Glutamatergic neuron (in vitro differentiated cells): ENCODE results near the gene SIN3B. TPM values are rescaled to one million over a fixed set of nuclear protein-coding genes. Genes with fewer than 3 reads are reported as not detected.
"Not testable (repeated sequence)": the region's sequence is repeated elsewhere in the genome, so short reads cannot be mapped to it uniquely, and the experiment has no call there.

Experiments used
- DNase-seq: peaks from one replicate; pipeline ENCODE4 v3.0.0; 2022
- H3K27ac Mint-ChIP-seq: one replicate; pipeline ENCODE4 v1.8.0; 2020; ENCODE audit warnings: mild to moderate bottlenecking, mixed read lengths, inconsistent platforms; ENCODE audit not compliant: unreplicated experiment
- H3K27me3 Mint-ChIP-seq: one replicate; pipeline ENCODE4 v1.8.0; 2020; ENCODE audit warnings: mild to moderate bottlenecking, moderate library complexity, mixed read lengths, inconsistent platforms; ENCODE audit not compliant: unreplicated experiment
- H3K36me3 Mint-ChIP-seq: one replicate; pipeline ENCODE4 v1.8.0; 2020; ENCODE audit warnings: mild to moderate bottlenecking, mixed read lengths, inconsistent platforms; ENCODE audit not compliant: unreplicated experiment
- H3K4me1 Mint-ChIP-seq: one replicate; pipeline ENCODE4 v1.8.0; 2020; ENCODE audit warnings: mild to moderate bottlenecking, low read depth, mixed read lengths, inconsistent platforms; ENCODE audit not compliant: unreplicated experiment
- H3K4me3 Mint-ChIP-seq: one replicate; pipeline ENCODE4 v1.8.0; 2020; ENCODE audit warnings: mild to moderate bottlenecking, mixed read lengths, inconsistent platforms; ENCODE audit not compliant: unreplicated experiment
- H3K9me3 Mint-ChIP-seq: one replicate; pipeline ENCODE4 v1.8.0; 2020; ENCODE audit warnings: mild to moderate bottlenecking, moderate library complexity, mixed read lengths, inconsistent platforms; ENCODE audit not compliant: unreplicated experiment
- total RNA-seq: library from RNA; stranded (reverse); fragmentation: NEBNext Ultra II Directional; extraction: Animal tissue kit (Norgen Biotek cat#: 25700); gene quantifications from one replicate; pipeline ENCODE4 v1.2.1, GENCODE V29; 2021; ENCODE audit not compliant: unreplicated experiment
- TF ChIP-seq, protein P1 (sequence below): fragments of 200-600 bp; sonication (generic); IDR thresholded peaks from one replicate; pipeline ENCODE4 v1.5.0; 2021; ENCODE audit not compliant: partially characterized antibody, unreplicated experiment

Gene SIN3B
- total RNA-seq, 1 donor from 2014 or later = 97.9 TPM

DNA sequence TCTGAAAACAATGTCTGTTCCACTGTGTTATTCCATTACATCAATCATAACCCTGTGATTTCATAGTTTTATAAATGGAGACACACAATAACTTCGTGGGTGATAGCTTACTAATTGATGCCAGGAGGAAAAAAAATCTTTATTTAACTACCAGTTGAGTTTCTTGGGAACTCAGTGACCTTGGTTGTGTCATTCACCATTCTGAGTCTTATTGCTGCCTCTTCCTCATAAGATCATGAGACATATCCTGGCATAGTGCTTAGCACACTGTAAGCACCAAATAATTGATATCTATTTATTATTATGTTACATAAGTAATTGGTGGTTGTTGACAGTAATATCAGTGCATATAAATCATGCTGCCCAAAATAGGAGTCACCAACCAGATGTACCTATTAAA lies 39.1 kb upstream of the SIN3B start:
- Mint-ChIP-seq H3K9me3 (peaks cover 3% of the 10 kb centered on the region), H3K4me3 (no peak overlapping the region), H3K4me1 (no peaks in the 10 kb centered on the region), H3K27ac (no peak overlapping the region), H3K27me3 (no peaks in the 10 kb centered on the region), H3K36me3 (peaks cover 16% of the 10 kb centered on the region)
- no peak for DNase-seq
- TF ChIP-seq, protein P1, sequence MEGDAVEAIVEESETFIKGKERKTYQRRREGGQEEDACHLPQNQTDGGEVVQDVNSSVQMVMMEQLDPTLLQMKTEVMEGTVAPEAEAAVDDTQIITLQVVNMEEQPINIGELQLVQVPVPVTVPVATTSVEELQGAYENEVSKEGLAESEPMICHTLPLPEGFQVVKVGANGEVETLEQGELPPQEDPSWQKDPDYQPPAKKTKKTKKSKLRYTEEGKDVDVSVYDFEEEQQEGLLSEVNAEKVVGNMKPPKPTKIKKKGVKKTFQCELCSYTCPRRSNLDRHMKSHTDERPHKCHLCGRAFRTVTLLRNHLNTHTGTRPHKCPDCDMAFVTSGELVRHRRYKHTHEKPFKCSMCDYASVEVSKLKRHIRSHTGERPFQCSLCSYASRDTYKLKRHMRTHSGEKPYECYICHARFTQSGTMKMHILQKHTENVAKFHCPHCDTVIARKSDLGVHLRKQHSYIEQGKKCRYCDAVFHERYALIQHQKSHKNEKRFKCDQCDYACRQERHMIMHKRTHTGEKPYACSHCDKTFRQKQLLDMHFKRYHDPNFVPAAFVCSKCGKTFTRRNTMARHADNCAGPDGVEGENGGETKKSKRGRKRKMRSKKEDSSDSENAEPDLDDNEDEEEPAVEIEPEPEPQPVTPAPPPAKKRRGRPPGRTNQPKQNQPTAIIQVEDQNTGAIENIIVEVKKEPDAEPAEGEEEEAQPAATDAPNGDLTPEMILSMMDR = no peak

DNA sequence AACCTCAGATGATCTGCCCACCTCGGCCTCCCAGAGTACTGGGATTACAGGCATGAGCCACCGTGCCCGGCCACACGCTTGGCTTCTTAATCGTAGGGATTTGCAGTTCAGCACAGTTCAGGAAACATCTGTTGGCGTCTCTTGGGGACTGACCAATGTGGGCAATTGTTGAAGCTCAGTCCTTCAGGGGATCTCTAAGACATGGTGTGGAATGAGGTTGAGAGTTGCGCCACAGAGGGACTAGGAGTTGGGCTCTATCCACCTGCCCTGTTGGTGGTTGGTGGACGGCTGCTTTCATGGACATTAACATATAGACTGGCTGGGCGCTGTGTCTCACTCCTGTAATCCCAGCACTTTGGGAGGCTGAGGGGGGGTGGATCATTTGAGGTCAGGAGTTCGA lies 37.3 kb upstream of the SIN3B start:
- no peaks in the 10 kb centered on the region for H3K4me1 Mint-ChIP-seq
- no peak for DNase-seq
- H3K27me3 Mint-ChIP-seq = peaks cover 2% of the 10 kb centered on the region
- no peak overlapping the region for H3K4me3 Mint-ChIP-seq
- no peak overlapping the region for H3K27ac Mint-ChIP-seq
- peaks cover 7% of the 10 kb centered on the region for H3K9me3 Mint-ChIP-seq
- peaks cover 26% of the 10 kb centered on the region for H3K36me3 Mint-ChIP-seq
- TF ChIP-seq, protein P1 = no peak

DNA sequence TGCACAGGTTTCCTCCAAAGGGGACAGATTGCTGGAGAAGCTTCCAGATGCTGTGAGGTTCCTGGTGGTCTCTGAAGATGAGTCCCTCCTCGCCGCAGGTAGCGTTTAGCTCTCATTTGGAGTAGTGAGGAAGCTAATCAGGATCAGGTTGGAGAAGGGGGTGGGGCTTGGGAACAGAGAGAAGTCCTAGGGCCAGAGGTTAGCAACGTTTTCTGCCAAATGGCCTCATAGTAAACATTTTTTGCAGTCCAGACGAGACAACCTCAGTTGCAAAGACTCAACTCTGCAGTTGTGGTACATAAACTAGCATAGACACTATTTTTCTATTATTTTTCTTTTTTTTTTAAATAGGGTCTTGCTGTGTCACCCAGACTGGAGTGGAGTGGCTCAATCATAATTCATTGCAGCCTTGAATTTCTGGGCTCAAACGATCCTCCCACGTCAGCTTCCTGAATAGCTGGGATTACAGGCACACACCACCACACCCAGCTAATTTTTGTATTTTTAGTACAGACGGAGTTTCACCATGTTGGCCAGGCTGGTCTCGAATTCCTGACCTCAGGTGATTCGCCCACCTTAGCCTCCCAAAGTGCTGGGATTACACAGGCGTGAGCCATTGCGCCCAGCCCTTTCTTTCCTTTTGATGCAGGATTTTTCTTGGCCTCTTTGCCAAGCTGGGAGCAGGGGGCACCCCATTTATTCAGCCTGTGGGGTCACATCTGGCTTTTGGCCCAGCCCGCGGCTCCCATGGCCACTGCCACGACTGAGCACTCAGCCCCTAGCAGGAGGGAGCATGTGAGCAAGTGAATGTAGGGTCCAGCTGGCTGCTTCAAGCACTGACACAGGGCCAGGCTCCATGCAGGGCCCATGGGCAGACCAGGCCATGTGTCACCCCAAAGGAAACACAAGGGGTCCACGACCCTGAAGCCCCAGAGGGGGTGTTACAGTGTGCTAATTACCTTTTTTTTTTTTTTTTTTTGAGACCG lies 34.4 kb upstream of the SIN3B start:
- Mint-ChIP-seq H3K27me3 (peaks cover 5% of the 10 kb centered on the region), H3K9me3 (peaks cover 16% of the 10 kb centered on the region), H3K36me3 (peaks cover 18% of the 10 kb centered on the region), H3K4me1 (no peaks in the 10 kb centered on the region), H3K27ac (no peak overlapping the region), H3K4me3 (no peak overlapping the region)
- TF ChIP-seq, protein P1 = no peak
- no peak for DNase-seq

GRCh38 chr19:16795731-16796130 lies 33.5 kb upstream of the SIN3B start:
- Mint-ChIP-seq H3K27me3 (peaks cover 5% of the 10 kb centered on the region), H3K4me3 (no peak overlapping the region), H3K4me1 (no peaks in the 10 kb centered on the region), H3K9me3 (peaks cover 16% of the 10 kb centered on the region), H3K36me3 (peaks cover 15% of the 10 kb centered on the region), H3K27ac (no peak overlapping the region)
- no peak for DNase-seq
- TF ChIP-seq, protein P1 = no peak

- peaks cover 5% of the 10 kb centered on the region for H3K27me3 Mint-ChIP-seq
- H3K36me3 Mint-ChIP-seq = peaks cover 10% of the 10 kb centered on the region
- peaks cover 13% of the 10 kb centered on the region for H3K9me3 Mint-ChIP-seq
Observed at GRCh38 chr19:16797876-16798275, 31.3 kb upstream of the SIN3B start.

GRCh38 chr19:16798326-16798725 lies 30.9 kb upstream of the SIN3B start:
- not testable (repeated sequence) for H3K4me1 Mint-ChIP-seq, DNase-seq

More at GRCh38 chr19:16797876-16798275, 31.3 kb upstream of the SIN3B start:
- TF ChIP-seq, protein P1 = no peak
- no peak for DNase-seq
- H3K4me3 Mint-ChIP-seq = no peak overlapping the region
- no peak overlapping the region for H3K27ac Mint-ChIP-seq
- no peaks in the 10 kb centered on the region for H3K4me1 Mint-ChIP-seq

More at GRCh38 chr19:16798326-16798725, 30.9 kb upstream of the SIN3B start:
- Mint-ChIP-seq H3K9me3 (peaks cover 13% of the 10 kb centered on the region), H3K36me3 (peaks cover 10% of the 10 kb centered on the region)
- not testable (repeated sequence) for H3K27ac Mint-ChIP-seq, H3K4me3 Mint-ChIP-seq, H3K27me3 Mint-ChIP-seq
